ENCODE results near the gene PYGB. TPM values are rescaled to one million over a fixed set of nuclear protein-coding genes. Genes with fewer than 3 reads are reported as not detected.

PYGB gene
- total RNA-seq, 1 experiment from 2014 or later, result 78.9 TPM

DNA sequence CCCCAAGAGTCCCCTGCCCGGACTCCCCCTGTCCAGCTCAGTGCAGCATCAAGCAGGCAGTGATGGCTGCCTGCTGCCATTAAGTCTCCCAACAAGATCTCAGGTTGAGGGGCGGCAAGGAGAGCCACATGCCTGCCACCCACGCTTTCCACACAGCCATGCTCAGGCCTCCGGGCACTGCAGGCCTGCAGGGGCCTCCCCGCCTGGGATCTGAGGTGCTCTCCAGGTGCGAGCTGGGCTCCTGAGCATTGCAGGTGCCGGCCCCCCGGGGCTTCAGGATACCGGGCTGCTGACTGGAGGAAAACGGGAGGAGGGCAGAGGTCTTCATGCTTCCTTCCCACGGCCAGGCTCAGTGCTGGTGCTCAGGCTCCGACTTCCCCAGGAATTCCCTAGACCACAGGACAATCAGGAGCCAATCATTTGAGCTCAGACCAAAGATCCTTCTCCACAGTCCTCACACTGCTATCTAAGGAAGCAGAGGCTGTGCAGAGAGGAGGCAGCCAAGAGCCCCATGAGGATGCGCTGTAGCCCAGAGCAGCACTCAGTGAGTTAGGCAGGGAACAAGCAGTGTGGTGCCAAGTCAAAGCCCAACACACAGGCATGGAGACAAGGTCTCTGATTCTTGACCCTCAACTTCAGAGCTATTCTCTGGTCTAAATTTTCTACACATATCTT, 52.7 kb downstream of the PYGB start:
- H3K36me3 ChIP-seq (ENCODE audit: control insufficient read depth, insufficient read depth, low read length), result peaks cover 7% of the 10 kb centered on the region
- no peaks in the 10 kb centered on the region for H3K4me1 ChIP-seq
- Mint-ChIP-seq H3K27me3 (ENCODE audit: insufficient read depth, unreplicated experiment) (no peaks in the 10 kb centered on the region), H3K36me3 (ENCODE audit: insufficient read depth, unreplicated experiment) (peaks cover 70% of the 10 kb centered on the region), H3K4me3 (ENCODE audit: unreplicated experiment) (no peak overlapping the region), H3K9me3 (ENCODE audit: unreplicated experiment) (no peaks in the 10 kb centered on the region), H3K4me1 (ENCODE audit: low read depth, unreplicated experiment) (no peaks in the 10 kb centered on the region), H3K27ac (ENCODE audit: unreplicated experiment) (peak overlapping the region; percentile 73)
- TF ChIP-seq, protein P1, sequence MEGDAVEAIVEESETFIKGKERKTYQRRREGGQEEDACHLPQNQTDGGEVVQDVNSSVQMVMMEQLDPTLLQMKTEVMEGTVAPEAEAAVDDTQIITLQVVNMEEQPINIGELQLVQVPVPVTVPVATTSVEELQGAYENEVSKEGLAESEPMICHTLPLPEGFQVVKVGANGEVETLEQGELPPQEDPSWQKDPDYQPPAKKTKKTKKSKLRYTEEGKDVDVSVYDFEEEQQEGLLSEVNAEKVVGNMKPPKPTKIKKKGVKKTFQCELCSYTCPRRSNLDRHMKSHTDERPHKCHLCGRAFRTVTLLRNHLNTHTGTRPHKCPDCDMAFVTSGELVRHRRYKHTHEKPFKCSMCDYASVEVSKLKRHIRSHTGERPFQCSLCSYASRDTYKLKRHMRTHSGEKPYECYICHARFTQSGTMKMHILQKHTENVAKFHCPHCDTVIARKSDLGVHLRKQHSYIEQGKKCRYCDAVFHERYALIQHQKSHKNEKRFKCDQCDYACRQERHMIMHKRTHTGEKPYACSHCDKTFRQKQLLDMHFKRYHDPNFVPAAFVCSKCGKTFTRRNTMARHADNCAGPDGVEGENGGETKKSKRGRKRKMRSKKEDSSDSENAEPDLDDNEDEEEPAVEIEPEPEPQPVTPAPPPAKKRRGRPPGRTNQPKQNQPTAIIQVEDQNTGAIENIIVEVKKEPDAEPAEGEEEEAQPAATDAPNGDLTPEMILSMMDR (IDR thresholded peaks at IDR 0.05; ENCODE audit: insufficient read depth in 1 of 2, low read depth in 1 of 2, low read length in 1 of 2, severe bottlenecking in 1 of 2, unreplicated experiment in 1 of 2), result no peak
- no peaks in the 10 kb centered on the region for H3K27me3 ChIP-seq (replicated peaks; ENCODE audit: control insufficient read depth, insufficient read depth, low read length)
- H3K9me3 ChIP-seq, result no peaks in the 10 kb centered on the region
- intact Hi-C loops (cut with micrococcal nuclease; ENCODE audit: unreplicated experiment), result no loop called here
- POLR2A ChIA-PET, result no interaction called here
- CTCF ChIA-PET, result interaction anchor here (1.4 to 2.1 kb wide), 3 partner anchors 9 to 99 kb away, joined by 3 to 8 read pairs (median 6); no protein-coding TSS in a partner anchor
- H3K4me3 ChIP-seq (ENCODE audit: low read depth, low read length), result no peak overlapping the region
- TSS peak; percentile 37 for BruUV-seq (replicated peaks)
- DNase-seq, result no peak

DNA sequence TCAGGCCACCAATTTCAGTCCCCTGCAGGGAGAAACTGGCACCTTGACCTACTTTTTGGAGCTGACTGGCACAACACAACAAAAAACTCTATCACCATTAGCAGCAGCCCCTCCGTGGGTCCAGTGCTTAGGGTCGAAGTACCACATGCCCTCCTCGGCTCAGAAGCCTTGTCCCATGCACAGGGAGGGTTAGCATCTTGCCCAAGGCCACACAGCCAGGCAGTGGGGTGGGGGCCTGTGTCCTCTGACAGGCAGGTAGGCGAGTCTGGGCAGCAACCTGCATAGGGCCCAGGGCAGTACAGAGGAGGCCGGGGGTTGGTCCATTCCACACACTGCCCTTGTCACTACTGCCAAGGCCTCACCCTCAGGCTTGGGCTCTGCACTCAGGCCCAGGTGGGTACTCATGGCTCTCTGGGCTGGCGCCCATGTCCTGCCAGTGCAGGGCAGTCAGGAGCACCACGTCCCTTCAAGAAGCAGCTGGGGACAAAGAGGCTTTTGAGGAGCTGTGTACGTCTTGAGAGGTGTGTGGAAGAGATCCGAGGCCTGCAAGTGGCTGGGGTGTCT, 53.6 kb downstream of the PYGB start:
- intact Hi-C loops (cut with micrococcal nuclease; ENCODE audit: unreplicated experiment), result no loop called here
- H3K4me1 ChIP-seq, result no peaks in the 10 kb centered on the region
- peaks cover 66% of the 10 kb centered on the region for H3K36me3 Mint-ChIP-seq (ENCODE audit: insufficient read depth, unreplicated experiment)
- no peaks in the 10 kb centered on the region for H3K9me3 ChIP-seq
- no peak overlapping the region for H3K4me3 Mint-ChIP-seq (ENCODE audit: unreplicated experiment)
- TF ChIP-seq, protein P1 (IDR thresholded peaks at IDR 0.05; ENCODE audit: insufficient read depth in 1 of 2, low read depth in 1 of 2, low read length in 1 of 2, severe bottlenecking in 1 of 2, unreplicated experiment in 1 of 2), result no peak
- no peaks in the 10 kb centered on the region for H3K9me3 Mint-ChIP-seq (ENCODE audit: unreplicated experiment)
- H3K27ac Mint-ChIP-seq (ENCODE audit: unreplicated experiment), result no peak overlapping the region
- ChIA-PET POLR2A (interaction anchor here (0.5 kb wide), 1 partner anchor 169 kb away, joined by 3 read pairs; no protein-coding TSS in a partner anchor), CTCF (interaction anchor here (2.0 to 2.1 kb wide), 2 partner anchors 96 to 98 kb away, joined by 6 to 8 read pairs; no protein-coding TSS in a partner anchor)
- no peaks in the 10 kb centered on the region for H3K27me3 ChIP-seq (replicated peaks; ENCODE audit: control insufficient read depth, insufficient read depth, low read length)
- no peak overlapping the region for H3K4me3 ChIP-seq (ENCODE audit: low read depth, low read length)
- no peaks in the 10 kb centered on the region for H3K4me1 Mint-ChIP-seq (ENCODE audit: low read depth, unreplicated experiment)
- BruUV-seq (replicated peaks), result no TSS peak
- peaks cover 3% of the 10 kb centered on the region for H3K36me3 ChIP-seq (ENCODE audit: control insufficient read depth, insufficient read depth, low read length)
- H3K27me3 Mint-ChIP-seq (ENCODE audit: insufficient read depth, unreplicated experiment), result no peaks in the 10 kb centered on the region
- no peak for DNase-seq

DNA sequence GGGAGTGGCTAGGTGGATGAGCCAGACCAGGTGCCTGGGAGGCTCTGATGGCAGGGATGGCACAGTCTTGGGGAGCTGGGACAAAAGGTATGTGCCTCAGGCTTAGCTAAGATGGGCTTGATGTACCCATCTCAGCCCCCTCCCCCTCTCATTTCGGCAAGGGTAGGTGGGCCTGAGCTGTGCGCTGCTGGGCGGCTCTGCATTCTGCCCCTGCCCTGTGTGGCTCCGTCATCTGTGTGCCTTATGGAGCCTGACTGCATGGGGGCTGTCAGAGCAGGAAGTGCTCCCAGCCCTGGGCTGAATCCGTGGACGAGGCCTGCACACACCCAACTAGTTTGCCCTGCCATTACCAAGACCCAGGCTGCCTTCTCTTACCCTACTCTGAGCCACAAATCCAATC, 54.7 kb downstream of the PYGB start:
- BruUV-seq (replicated peaks), result no TSS peak

More for the DNA sequence above, 54.7 kb downstream of the PYGB start:
- no peak overlapping the region for H3K4me3 ChIP-seq (ENCODE audit: low read depth, low read length)
- H3K4me1 Mint-ChIP-seq (ENCODE audit: low read depth, unreplicated experiment), result no peaks in the 10 kb centered on the region
- CTCF ChIA-PET, result no interaction called here
- intact Hi-C loops (cut with micrococcal nuclease; ENCODE audit: unreplicated experiment), result no loop called here
- peaks cover 3% of the 10 kb centered on the region for H3K36me3 ChIP-seq (ENCODE audit: control insufficient read depth, insufficient read depth, low read length)
- no peaks in the 10 kb centered on the region for H3K4me1 ChIP-seq
- no peaks in the 10 kb centered on the region for H3K27me3 Mint-ChIP-seq (ENCODE audit: insufficient read depth, unreplicated experiment)
- no peak overlapping the region for H3K4me3 Mint-ChIP-seq (ENCODE audit: unreplicated experiment)
- POLR2A ChIA-PET, result no interaction called here
- peaks cover 62% of the 10 kb centered on the region for H3K36me3 Mint-ChIP-seq (ENCODE audit: insufficient read depth, unreplicated experiment)
- no peak overlapping the region for H3K27ac Mint-ChIP-seq (ENCODE audit: unreplicated experiment)
- H3K27me3 ChIP-seq (replicated peaks; ENCODE audit: control insufficient read depth, insufficient read depth, low read length), result no peaks in the 10 kb centered on the region
- TF ChIP-seq, protein P1 (IDR thresholded peaks at IDR 0.05; ENCODE audit: insufficient read depth in 1 of 2, low read depth in 1 of 2, low read length in 1 of 2, severe bottlenecking in 1 of 2, unreplicated experiment in 1 of 2), result no peak
- DNase-seq, result no peak
- H3K9me3 Mint-ChIP-seq (ENCODE audit: unreplicated experiment), result no peaks in the 10 kb centered on the region
- H3K9me3 ChIP-seq, result no peaks in the 10 kb centered on the region

All from Caco-2 (cell line).